Glutamatergic neuron (in vitro differentiated cells): Measurements from ENCODE around the gene TEAD4. TPM values are rescaled to one million over a fixed set of nuclear protein-coding genes. Genes with fewer than 3 reads are reported as not detected.

Source experiments
- DNase-seq: peaks from one replicate; pipeline ENCODE4 v3.0.0; 2022
- H3K27ac Mint-ChIP-seq: one replicate; pipeline ENCODE4 v1.8.0; 2020; ENCODE audit warnings: mild to moderate bottlenecking, mixed read lengths, inconsistent platforms; ENCODE audit not compliant: unreplicated experiment
- H3K27me3 Mint-ChIP-seq: one replicate; pipeline ENCODE4 v1.8.0; 2020; ENCODE audit warnings: mild to moderate bottlenecking, moderate library complexity, mixed read lengths, inconsistent platforms; ENCODE audit not compliant: unreplicated experiment
- H3K36me3 Mint-ChIP-seq: one replicate; pipeline ENCODE4 v1.8.0; 2020; ENCODE audit warnings: mild to moderate bottlenecking, mixed read lengths, inconsistent platforms; ENCODE audit not compliant: unreplicated experiment
- H3K4me1 Mint-ChIP-seq: one replicate; pipeline ENCODE4 v1.8.0; 2020; ENCODE audit warnings: mild to moderate bottlenecking, low read depth, mixed read lengths, inconsistent platforms; ENCODE audit not compliant: unreplicated experiment
- H3K4me3 Mint-ChIP-seq: one replicate; pipeline ENCODE4 v1.8.0; 2020; ENCODE audit warnings: mild to moderate bottlenecking, mixed read lengths, inconsistent platforms; ENCODE audit not compliant: unreplicated experiment
- H3K9me3 Mint-ChIP-seq: one replicate; pipeline ENCODE4 v1.8.0; 2020; ENCODE audit warnings: mild to moderate bottlenecking, moderate library complexity, mixed read lengths, inconsistent platforms; ENCODE audit not compliant: unreplicated experiment
- CTCF ChIP-seq: fragments of 200-600 bp; sonication (generic); IDR thresholded peaks from one replicate; pipeline ENCODE4 v1.5.0; 2021; ENCODE audit not compliant: partially characterized antibody, unreplicated experiment
- total RNA-seq: library from RNA; stranded (reverse); fragmentation: NEBNext Ultra II Directional; extraction: Animal tissue kit (Norgen Biotek cat#: 25700); gene quantifications from one replicate; pipeline ENCODE4 v1.2.1, GENCODE V29; 2021; ENCODE audit not compliant: unreplicated experiment

TEAD4 gene
- total RNA-seq, 1 donor from 2014 or later = 3.8 TPM

- no peak overlapping the region for H3K27ac Mint-ChIP-seq
- H3K27me3 Mint-ChIP-seq = peaks cover 20% of the 10 kb centered on the region
- H3K4me3 Mint-ChIP-seq = no peak overlapping the region
- H3K36me3 Mint-ChIP-seq = no peaks in the 10 kb centered on the region
- peaks cover 35% of the 10 kb centered on the region for H3K4me1 Mint-ChIP-seq
- peaks cover 6% of the 10 kb centered on the region for H3K9me3 Mint-ChIP-seq
- TF ChIP-seq CTCF = no peak
- DNase-seq = no peak
Measured at GRCh38 chr12:3040026-3040656, 80.9 kb downstream of the TEAD4 start.

GRCh38 chr12:3040663-3041544 is 81.7 kb downstream of the TEAD4 start:
- TF ChIP-seq CTCF = no peak
- no peak overlapping the region for H3K27ac Mint-ChIP-seq
- H3K4me3 Mint-ChIP-seq = no peak overlapping the region
- peaks cover 33% of the 10 kb centered on the region for H3K4me1 Mint-ChIP-seq
- no peaks in the 10 kb centered on the region for H3K36me3 Mint-ChIP-seq
- peaks cover 19% of the 10 kb centered on the region for H3K27me3 Mint-ChIP-seq
- DNase-seq = no peak
- H3K9me3 Mint-ChIP-seq = peaks cover 8% of the 10 kb centered on the region

DNA sequence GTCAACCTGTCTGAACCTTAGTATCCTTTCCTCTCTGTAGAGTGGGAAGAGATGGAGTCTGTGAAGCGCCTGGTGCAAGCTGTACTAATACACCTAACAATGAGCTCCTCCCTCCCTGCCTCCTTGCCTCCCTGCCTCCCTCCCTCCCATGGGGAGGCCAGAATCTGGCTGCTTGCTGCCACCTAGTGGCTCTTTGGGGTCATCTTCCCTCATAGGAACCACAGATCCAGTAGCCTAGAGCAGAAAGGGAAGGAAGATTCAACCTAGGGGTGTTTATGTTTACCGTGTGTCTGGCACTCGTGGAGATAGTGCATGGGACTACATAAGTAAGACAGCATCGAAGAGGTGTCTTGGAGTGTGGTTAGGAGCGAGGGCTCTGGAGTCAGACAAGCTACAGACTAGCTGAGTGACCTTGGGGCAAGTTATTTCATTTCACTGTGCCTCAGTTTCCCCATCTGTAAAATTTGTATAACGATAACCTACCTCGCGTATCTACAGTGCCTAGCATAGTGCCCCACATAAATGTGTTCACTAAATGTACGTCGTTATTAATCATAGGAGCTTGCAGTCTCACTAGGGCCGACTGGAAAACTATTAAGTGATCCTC is 82.5 kb downstream of the TEAD4 start:
- Mint-ChIP-seq H3K27ac (no peak overlapping the region), H3K9me3 (peaks cover 8% of the 10 kb centered on the region), H3K27me3 (peaks cover 17% of the 10 kb centered on the region), H3K4me3 (peak overlapping the region; percentile 28), H3K36me3 (no peaks in the 10 kb centered on the region), H3K4me1 (peaks cover 26% of the 10 kb centered on the region)
- TF ChIP-seq CTCF = peak; percentile 78
- DNase-seq = peak; percentile 80

DNA sequence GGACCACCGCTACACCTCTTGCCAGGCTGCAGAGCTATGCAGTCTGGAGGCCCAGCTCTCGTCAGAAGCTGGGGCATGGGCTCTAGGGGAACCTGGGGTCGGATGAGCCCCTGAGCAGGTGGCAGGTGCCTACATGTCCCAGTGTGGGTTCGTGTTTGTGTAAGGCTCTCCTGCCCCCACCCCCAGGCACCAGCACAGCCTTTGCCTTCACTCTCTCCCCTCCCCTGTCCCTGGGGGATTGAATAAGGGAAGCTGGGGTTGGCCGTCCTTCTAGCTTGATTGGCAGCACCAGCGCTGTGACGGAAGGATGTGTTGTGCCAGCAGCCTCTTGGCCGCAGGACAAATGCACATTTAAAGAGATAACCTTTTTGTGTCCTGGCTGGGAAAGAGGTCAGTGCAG is 83.2 kb downstream of the TEAD4 start:
- Mint-ChIP-seq H3K36me3 (no peaks in the 10 kb centered on the region), H3K27me3 (peaks cover 13% of the 10 kb centered on the region)
- no peak for DNase-seq

More for the DNA sequence above, 83.2 kb downstream of the TEAD4 start:
- no peak overlapping the region for H3K4me3 Mint-ChIP-seq
- H3K27ac Mint-ChIP-seq = no peak overlapping the region
- peaks cover 8% of the 10 kb centered on the region for H3K9me3 Mint-ChIP-seq
- peaks cover 20% of the 10 kb centered on the region for H3K4me1 Mint-ChIP-seq
- TF ChIP-seq CTCF = no peak
